ENCODE data around the gene FKBP1C.
"Not testable (repeated sequence)": the region's sequence is repeated elsewhere in the genome, so short reads cannot be mapped to it uniquely, and the experiment has no call there.

Gene FKBP1C

GRCh38 chr6:63211343-63211742 is at the start of gene FKBP1C:
FKBP1C (plus strand) TSS chr6:63211469.
- DNase-seq; in situ Hi-C loops (cut with HindIII; ENCODE audit: low pct_ligation_motif_present, low pct_unique_long_range_greater_than_20kb, low sequenced_read_pairs): not testable (repeated sequence)

- DNase-seq; in situ Hi-C loops (cut with HindIII; ENCODE audit: low pct_ligation_motif_present, low pct_unique_long_range_greater_than_20kb, low sequenced_read_pairs): not testable (repeated sequence)
Observed at GRCh38 chr6:63164047-63164803, 47.0 kb upstream of the FKBP1C start.

GRCh38 chr6:63174173-63174572 is 37.1 kb upstream of the FKBP1C start:
- in situ Hi-C loops (cut with HindIII; ENCODE audit: low pct_ligation_motif_present, low pct_unique_long_range_greater_than_20kb, low sequenced_read_pairs): no loop called here
- no peak for DNase-seq

- DNase-seq: no peak
Observed at GRCh38 chr6:63176181-63176580, 35.1 kb upstream of the FKBP1C start.

GRCh38 chr6:63180367-63180766 is 30.9 kb upstream of the FKBP1C start:
- in situ Hi-C loops (cut with HindIII; ENCODE audit: low pct_ligation_motif_present, low pct_unique_long_range_greater_than_20kb, low sequenced_read_pairs): no loop called here
- DNase-seq: no peak

More at GRCh38 chr6:63176181-63176580, 35.1 kb upstream of the FKBP1C start:
- in situ Hi-C loops (cut with HindIII; ENCODE audit: low pct_ligation_motif_present, low pct_unique_long_range_greater_than_20kb, low sequenced_read_pairs): no loop called here

- DNase-seq: no peak
Observed at GRCh38 chr6:63186970-63187369, 24.3 kb upstream of the FKBP1C start.

GRCh38 chr6:63188828-63189227 is 22.4 kb upstream of the FKBP1C start:
- no peak for DNase-seq
- in situ Hi-C loops (cut with HindIII; ENCODE audit: low pct_ligation_motif_present, low pct_unique_long_range_greater_than_20kb, low sequenced_read_pairs): no loop called here

More at GRCh38 chr6:63186970-63187369, 24.3 kb upstream of the FKBP1C start:
- in situ Hi-C loops (cut with HindIII; ENCODE audit: low pct_ligation_motif_present, low pct_unique_long_range_greater_than_20kb, low sequenced_read_pairs): no loop called here

GRCh38 chr6:63193324-63193723 is 17.9 kb upstream of the FKBP1C start:
- in situ Hi-C loops (cut with HindIII; ENCODE audit: low pct_ligation_motif_present, low pct_unique_long_range_greater_than_20kb, low sequenced_read_pairs): no loop called here
- DNase-seq: no peak

- DNase-seq: no peak
- in situ Hi-C loops (cut with HindIII; ENCODE audit: low pct_ligation_motif_present, low pct_unique_long_range_greater_than_20kb, low sequenced_read_pairs): no loop called here
Observed at GRCh38 chr6:63197741-63198140, 13.5 kb upstream of the FKBP1C start.

GRCh38 chr6:63213325-63213724 is 2.1 kb downstream of the FKBP1C start:
- in situ Hi-C loops (cut with HindIII; ENCODE audit: low pct_ligation_motif_present, low pct_unique_long_range_greater_than_20kb, low sequenced_read_pairs): no loop called here

GRCh38 chr6:63214816-63215215 is 3.5 kb downstream of the FKBP1C start:
- no peak for DNase-seq
- in situ Hi-C loops (cut with HindIII; ENCODE audit: low pct_ligation_motif_present, low pct_unique_long_range_greater_than_20kb, low sequenced_read_pairs): no loop called here

More at GRCh38 chr6:63213325-63213724, 2.1 kb downstream of the FKBP1C start:
- no peak for DNase-seq

- in situ Hi-C loops (cut with HindIII; ENCODE audit: low pct_ligation_motif_present, low pct_unique_long_range_greater_than_20kb, low sequenced_read_pairs): no loop called here
- no peak for DNase-seq
Observed at GRCh38 chr6:63224179-63224578, 12.9 kb downstream of the FKBP1C start.

- in situ Hi-C loops (cut with HindIII; ENCODE audit: low pct_ligation_motif_present, low pct_unique_long_range_greater_than_20kb, low sequenced_read_pairs); DNase-seq: not testable (repeated sequence)
Observed at GRCh38 chr6:63225987-63226386, 14.7 kb downstream of the FKBP1C start.

GRCh38 chr6:63227928-63228894 is 16.9 kb downstream of the FKBP1C start:
- DNase-seq; in situ Hi-C loops (cut with HindIII; ENCODE audit: low pct_ligation_motif_present, low pct_unique_long_range_greater_than_20kb, low sequenced_read_pairs): not testable (repeated sequence)

- in situ Hi-C loops (cut with HindIII; ENCODE audit: low pct_ligation_motif_present, low pct_unique_long_range_greater_than_20kb, low sequenced_read_pairs): not testable (repeated sequence)
Observed at GRCh38 chr6:63230027-63230426, 18.8 kb downstream of the FKBP1C start.

GRCh38 chr6:63230511-63230910 is 19.2 kb downstream of the FKBP1C start:
- in situ Hi-C loops (cut with HindIII; ENCODE audit: low pct_ligation_motif_present, low pct_unique_long_range_greater_than_20kb, low sequenced_read_pairs); DNase-seq: not testable (repeated sequence)

More at GRCh38 chr6:63230027-63230426, 18.8 kb downstream of the FKBP1C start:
- DNase-seq: not testable (repeated sequence)

GRCh38 chr6:63236398-63236817 is 25.1 kb downstream of the FKBP1C start:
- in situ Hi-C loops (cut with HindIII; ENCODE audit: low pct_ligation_motif_present, low pct_unique_long_range_greater_than_20kb, low sequenced_read_pairs): no loop called here
- no peak for DNase-seq

- no peak for DNase-seq
- in situ Hi-C loops (cut with HindIII; ENCODE audit: low pct_ligation_motif_present, low pct_unique_long_range_greater_than_20kb, low sequenced_read_pairs): no loop called here
Observed at GRCh38 chr6:63245420-63245819, 34.2 kb downstream of the FKBP1C start.

GRCh38 chr6:63245909-63246308 is 34.6 kb downstream of the FKBP1C start:
- in situ Hi-C loops (cut with HindIII; ENCODE audit: low pct_ligation_motif_present, low pct_unique_long_range_greater_than_20kb, low sequenced_read_pairs): no loop called here
- no peak for DNase-seq

All from ACHN (cell line).